ENCODE measurements around the gene DLG2. TPM values are rescaled to one million over a fixed set of nuclear protein-coding genes. Genes with fewer than 3 reads are reported as not detected.

The DLG2 gene
- total and polyA plus RNA-seq, 2 of the 8 experiments (the other 6 are each of a cell fraction or from before 2014, with no cell fraction given): 1.7 to 14.3 TPM

- TF ChIP-seq, protein P1, sequence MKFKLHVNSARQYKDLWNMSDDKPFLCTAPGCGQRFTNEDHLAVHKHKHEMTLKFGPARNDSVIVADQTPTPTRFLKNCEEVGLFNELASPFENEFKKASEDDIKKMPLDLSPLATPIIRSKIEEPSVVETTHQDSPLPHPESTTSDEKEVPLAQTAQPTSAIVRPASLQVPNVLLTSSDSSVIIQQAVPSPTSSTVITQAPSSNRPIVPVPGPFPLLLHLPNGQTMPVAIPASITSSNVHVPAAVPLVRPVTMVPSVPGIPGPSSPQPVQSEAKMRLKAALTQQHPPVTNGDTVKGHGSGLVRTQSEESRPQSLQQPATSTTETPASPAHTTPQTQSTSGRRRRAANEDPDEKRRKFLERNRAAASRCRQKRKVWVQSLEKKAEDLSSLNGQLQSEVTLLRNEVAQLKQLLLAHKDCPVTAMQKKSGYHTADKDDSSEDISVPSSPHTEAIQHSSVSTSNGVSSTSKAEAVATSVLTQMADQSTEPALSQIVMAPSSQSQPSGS (IDR thresholded peaks at IDR 0.05; ENCODE audit: low read length): no peak
- TF ChIP-seq SUZ12 (IDR thresholded peaks at IDR 0.05; ENCODE audit: low read length) (no peak), SP2 (IDR thresholded peaks at IDR 0.05; ENCODE audit: low read length) (no peak), YY1 (IDR thresholded peaks at IDR 0.05; ENCODE audit: low read depth, low read length) (no peak), BRCA1 (IDR thresholded peaks at IDR 0.05; ENCODE audit: low read depth, low read length) (no peak), JUND (IDR thresholded peaks at IDR 0.05; ENCODE audit: low read length) (peak; percentile 79), SAP30 (IDR thresholded peaks at IDR 0.05; ENCODE audit: insufficient read depth, insufficient replicate concordance, low read length) (no peak), EGR1 (IDR thresholded peaks at IDR 0.05; ENCODE audit: borderline replicate concordance, low read depth, low read length) (no peak), KDM1A (IDR thresholded peaks at IDR 0.05; ENCODE audit: borderline replicate concordance, low read length) (no peak), TAF7 (optimal IDR thresholded peaks at IDR 0.05; ENCODE audit: borderline replicate concordance, low read depth, low read length) (no peak), TAF1 (IDR thresholded peaks at IDR 0.05; ENCODE audit: low read depth, low read length) (no peak), TCF12 (IDR thresholded peaks at IDR 0.05; ENCODE audit: low read depth, low read length) (no peak), KDM4A (IDR thresholded peaks at IDR 0.05; ENCODE audit: low read depth, low read length, severe bottlenecking) (no peak)
These were observed 679.1 kb downstream of the DLG2 start (continued) for GRCh38 chr11:84947970-84948580.
